ENCODE data around the gene RGS12.
A peak's percentile ranks its signal among the peaks of the same experiment; 100 is the strongest.

RGS12 gene, protein sequence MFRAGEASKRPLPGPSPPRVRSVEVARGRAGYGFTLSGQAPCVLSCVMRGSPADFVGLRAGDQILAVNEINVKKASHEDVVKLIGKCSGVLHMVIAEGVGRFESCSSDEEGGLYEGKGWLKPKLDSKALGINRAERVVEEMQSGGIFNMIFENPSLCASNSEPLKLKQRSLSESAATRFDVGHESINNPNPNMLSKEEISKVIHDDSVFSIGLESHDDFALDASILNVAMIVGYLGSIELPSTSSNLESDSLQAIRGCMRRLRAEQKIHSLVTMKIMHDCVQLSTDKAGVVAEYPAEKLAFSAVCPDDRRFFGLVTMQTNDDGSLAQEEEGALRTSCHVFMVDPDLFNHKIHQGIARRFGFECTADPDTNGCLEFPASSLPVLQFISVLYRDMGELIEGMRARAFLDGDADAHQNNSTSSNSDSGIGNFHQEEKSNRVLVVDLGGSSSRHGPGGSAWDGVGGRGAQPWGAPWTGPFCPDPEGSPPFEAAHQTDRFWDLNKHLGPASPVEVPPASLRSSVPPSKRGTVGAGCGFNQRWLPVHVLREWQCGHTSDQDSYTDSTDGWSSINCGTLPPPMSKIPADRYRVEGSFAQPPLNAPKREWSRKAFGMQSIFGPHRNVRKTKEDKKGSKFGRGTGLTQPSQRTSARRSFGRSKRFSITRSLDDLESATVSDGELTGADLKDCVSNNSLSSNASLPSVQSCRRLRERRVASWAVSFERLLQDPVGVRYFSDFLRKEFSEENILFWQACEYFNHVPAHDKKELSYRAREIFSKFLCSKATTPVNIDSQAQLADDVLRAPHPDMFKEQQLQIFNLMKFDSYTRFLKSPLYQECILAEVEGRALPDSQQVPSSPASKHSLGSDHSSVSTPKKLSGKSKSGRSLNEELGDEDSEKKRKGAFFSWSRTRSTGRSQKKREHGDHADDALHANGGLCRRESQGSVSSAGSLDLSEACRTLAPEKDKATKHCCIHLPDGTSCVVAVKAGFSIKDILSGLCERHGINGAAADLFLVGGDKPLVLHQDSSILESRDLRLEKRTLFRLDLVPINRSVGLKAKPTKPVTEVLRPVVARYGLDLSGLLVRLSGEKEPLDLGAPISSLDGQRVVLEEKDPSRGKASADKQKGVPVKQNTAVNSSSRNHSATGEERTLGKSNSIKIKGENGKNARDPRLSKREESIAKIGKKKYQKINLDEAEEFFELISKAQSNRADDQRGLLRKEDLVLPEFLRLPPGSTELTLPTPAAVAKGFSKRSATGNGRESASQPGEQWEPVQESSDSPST (N-terminal part only)

DNA sequence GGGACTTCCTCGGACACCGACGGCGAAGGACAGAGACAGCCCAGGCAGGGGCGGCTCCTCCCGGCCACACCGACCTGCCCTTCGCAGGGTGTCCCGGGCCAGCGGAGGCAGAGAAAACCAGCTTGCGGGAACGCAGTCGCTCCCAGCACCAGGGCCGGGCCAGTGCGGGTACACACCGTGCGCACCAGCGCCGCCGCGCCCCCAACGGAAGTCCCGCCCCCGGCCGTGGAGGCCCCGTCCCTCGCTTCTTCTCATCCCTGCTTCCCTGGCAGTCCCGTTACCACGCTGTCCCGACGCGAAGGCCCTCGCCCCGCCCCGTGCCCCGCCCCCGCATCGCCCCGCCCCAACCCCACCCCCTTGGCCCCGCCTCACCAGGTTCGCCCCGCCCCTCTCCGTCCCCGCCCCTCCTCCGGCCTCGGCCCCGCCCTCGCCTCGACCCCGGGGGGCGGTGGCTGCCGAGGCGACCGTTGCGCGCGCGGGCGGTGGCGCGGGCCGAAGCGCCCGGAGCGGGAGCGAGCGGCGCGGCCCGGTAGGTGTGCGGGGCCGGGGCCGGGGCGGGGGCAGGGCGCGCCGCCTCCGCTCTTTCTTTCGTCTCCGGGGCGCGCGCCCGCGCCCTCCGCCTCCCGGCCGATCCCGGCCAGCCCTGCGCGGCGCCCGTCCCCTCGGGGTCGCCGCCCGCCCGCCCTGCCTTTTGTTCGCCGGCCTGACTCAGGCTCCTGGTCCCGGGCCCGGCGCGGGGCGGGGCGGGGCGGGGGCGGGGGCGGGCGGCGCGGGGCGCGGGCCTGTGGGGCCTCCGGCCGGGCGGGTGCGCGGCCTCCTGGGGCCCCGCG is at the start of gene RGS12:
Gene RGS12, plus strand, starts transcription at position 451 of the 830 bp plus-strand sequence. CDS start 23,150 bp downstream, outside the sequence.
- peak within 1 kb of the TSS; percentile 76 for H2AFZ ChIP-seq (ENCODE audit: low read depth, low read length)

DNA sequence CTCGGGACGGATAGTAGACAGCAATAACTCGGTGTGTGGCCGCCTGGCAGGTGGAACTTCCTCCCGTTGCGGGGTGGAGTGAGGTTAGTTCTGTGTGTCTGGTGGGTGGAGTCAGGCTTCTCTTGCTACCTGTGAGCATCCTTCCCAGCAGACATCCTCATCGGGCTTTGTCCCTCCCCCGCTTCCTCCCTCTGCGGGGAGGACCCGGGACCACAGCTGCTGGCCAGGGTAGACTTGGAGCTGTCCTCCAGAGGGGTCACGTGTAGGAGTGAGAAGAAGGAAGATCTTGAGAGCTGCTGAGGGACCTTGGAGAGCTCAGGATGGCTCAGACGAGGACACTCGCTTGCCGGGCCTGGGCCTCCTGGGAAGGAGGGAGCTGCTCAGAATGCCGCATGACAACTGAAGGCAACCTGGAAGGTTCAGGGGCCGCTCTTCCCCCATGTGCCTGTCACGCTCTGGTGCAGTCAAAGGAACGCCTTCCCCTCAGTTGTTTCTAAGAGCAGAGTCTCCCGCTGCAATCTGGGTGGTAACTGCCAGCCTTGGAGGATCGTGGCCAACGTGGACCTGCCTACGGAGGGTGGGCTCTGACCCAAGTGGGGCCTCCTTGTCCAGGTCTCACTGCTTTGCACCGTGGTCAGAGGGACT is 49.6 kb upstream of the RGS12 start:
- peaks cover 42% of the 10 kb centered on the region for H3K36me3 ChIP-seq (ENCODE audit: insufficient read depth, low read length)
- H3K4me1 ChIP-seq (ENCODE audit: insufficient read depth, low read length), result no peaks in the 10 kb centered on the region
- H3K27me3 ChIP-seq (ENCODE audit: insufficient read depth, low read length), result no peaks in the 10 kb centered on the region
- no peaks in the 10 kb centered on the region for H3K9me3 ChIP-seq (ENCODE audit: low read length)
- H2AFZ ChIP-seq (ENCODE audit: low read depth, low read length), result no peak overlapping the region
- H3K4me3 ChIP-seq (ENCODE audit: low read length), result no peak overlapping the region

More for the DNA sequence above, at the start of gene RGS12:
- peaks cover 7% of the 10 kb centered on the region for H3K9me3 ChIP-seq (ENCODE audit: low read length)
- H3K4me1 ChIP-seq (ENCODE audit: insufficient read depth, low read length), result peaks cover 26% of the 10 kb centered on the region
- H3K27me3 ChIP-seq (ENCODE audit: insufficient read depth, low read length), result no peaks in the 10 kb centered on the region
- peak within 1 kb of the TSS; percentile 92 for H3K4me3 ChIP-seq (ENCODE audit: low read length)
- no peaks in the 10 kb centered on the region for H3K36me3 ChIP-seq (ENCODE audit: insufficient read depth, low read length)

DNA sequence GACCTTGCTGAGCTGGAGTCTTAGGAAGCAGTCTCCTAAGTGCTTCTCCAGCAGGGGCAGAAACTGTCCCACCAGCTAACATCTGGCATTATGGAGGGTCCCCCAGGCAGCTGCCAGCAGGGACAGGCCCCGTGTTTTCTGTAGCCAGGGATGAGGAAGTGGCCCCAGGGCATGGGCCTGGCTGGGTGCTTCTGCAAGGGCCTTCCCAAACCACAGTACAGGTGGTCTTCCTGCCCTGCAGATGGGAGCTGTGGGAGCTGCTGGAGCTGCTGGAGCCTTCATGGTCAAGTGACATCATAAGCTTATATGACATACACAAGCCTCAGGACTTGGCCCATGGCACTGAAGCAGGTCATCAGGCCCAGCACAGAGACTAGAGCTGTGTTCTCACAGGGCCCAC is 48.8 kb upstream of the RGS12 start:
- H3K36me3 ChIP-seq (ENCODE audit: insufficient read depth, low read length), result peaks cover 36% of the 10 kb centered on the region
- H3K27me3 ChIP-seq (ENCODE audit: insufficient read depth, low read length), result no peaks in the 10 kb centered on the region
- peaks cover 6% of the 10 kb centered on the region for H3K4me1 ChIP-seq (ENCODE audit: insufficient read depth, low read length)
- no peak overlapping the region for H2AFZ ChIP-seq (ENCODE audit: low read depth, low read length)
- H3K9me3 ChIP-seq (ENCODE audit: low read length), result no peaks in the 10 kb centered on the region
- H3K4me3 ChIP-seq (ENCODE audit: low read length), result no peak overlapping the region

DNA sequence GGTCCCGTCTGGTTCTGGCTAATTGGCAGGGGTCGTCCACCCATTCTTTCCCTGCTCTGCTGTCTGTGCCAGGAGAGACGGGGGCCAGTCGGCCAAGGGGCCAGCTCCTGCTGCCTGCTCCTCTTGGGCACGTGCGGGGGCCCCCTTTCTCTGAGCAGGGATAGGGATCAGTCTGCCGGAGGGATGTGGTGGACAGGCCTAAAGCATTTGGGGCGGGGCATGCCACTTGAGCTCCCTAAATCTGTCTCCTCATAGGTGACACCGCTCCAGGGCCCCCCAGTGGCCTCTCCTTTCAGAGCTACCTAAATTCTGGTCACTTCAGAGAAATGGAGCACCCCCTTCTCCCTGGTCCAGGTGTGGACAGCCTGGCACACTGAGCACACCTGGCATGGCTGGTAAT is 48.1 kb upstream of the RGS12 start:
- Histone ChIP-seq H3K27me3 (ENCODE audit: insufficient read depth, low read length) (no peaks in the 10 kb centered on the region), H3K4me3 (ENCODE audit: low read length) (no peak overlapping the region), H3K4me1 (ENCODE audit: insufficient read depth, low read length) (peaks cover 7% of the 10 kb centered on the region), H3K36me3 (ENCODE audit: insufficient read depth, low read length) (peaks cover 29% of the 10 kb centered on the region), H2AFZ (ENCODE audit: low read depth, low read length) (no peak overlapping the region), H3K9me3 (ENCODE audit: low read length) (no peaks in the 10 kb centered on the region)

DNA sequence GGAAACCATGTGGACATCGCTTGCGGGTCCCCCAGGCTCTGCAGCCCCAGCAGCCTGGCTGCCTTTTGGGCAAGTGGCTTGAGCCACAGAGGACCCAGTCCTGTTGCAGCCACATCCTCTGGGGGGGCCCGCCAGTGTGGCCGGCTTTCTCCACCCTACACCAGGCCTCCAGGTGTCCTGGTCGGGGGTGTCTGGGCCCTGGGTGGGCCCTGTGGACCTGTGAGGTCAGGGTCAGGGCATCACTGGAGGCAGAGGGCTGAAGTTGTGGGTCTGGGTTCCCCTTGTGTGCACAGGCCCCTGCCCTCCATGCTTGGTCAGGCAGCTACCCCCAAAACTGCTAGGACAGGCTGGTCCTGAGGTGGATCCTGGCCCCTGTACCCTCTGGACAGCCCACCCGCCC is 47.1 kb upstream of the RGS12 start:
- Histone ChIP-seq H3K9me3 (ENCODE audit: low read length) (no peaks in the 10 kb centered on the region), H3K4me3 (ENCODE audit: low read length) (no peak overlapping the region), H2AFZ (ENCODE audit: low read depth, low read length) (no peak overlapping the region), H3K4me1 (ENCODE audit: insufficient read depth, low read length) (peaks cover 7% of the 10 kb centered on the region), H3K27me3 (ENCODE audit: insufficient read depth, low read length) (no peaks in the 10 kb centered on the region), H3K36me3 (ENCODE audit: insufficient read depth, low read length) (peaks cover 22% of the 10 kb centered on the region)

DNA sequence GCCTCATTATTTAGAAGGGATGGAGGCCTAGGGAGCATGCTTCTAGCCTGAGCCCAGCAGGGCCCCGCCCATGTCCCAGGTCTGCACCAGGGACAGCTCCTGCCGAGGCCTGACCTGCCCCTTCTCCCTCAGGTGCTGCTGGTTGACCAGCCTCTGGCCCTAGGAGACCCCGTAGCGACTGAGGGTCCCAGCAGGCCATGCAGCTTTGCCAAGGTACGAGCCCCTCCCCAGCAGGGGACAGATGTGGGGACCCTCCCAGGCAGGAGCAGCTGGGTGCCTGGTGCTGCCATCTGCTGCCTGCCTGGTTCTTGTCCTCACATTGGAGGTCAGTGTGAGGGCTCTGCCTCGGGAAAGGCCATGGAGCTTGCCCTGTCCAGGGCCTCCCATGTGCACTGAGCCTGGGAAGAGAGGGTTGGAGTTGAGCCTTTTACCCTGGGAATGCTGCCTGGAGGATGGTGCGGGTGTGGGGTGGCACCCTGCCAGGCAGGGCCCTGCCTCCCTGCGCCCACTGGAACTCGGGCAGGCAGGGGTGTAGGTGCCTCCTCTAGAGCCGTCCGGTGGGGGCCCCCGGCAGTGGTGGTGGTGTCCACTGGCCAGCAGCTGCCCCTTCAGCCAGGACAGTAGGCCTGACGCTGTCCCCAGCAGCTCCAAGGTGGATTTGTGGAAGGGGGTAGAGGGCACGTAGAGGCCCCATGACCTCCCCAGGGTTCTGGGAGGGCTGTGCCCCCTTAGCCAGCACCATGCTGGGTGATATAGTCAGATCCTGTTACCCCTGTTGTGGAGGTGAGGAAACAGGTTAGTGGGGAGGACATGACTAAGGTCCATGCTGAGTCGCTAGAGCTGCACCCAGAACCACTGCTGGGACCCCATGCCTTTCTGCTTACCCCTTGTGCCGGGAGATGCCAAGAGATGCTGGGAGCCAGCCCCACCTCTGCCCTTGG is 46.1 kb upstream of the RGS12 start:
- no peaks in the 10 kb centered on the region for H3K9me3 ChIP-seq (ENCODE audit: low read length)

DNA sequence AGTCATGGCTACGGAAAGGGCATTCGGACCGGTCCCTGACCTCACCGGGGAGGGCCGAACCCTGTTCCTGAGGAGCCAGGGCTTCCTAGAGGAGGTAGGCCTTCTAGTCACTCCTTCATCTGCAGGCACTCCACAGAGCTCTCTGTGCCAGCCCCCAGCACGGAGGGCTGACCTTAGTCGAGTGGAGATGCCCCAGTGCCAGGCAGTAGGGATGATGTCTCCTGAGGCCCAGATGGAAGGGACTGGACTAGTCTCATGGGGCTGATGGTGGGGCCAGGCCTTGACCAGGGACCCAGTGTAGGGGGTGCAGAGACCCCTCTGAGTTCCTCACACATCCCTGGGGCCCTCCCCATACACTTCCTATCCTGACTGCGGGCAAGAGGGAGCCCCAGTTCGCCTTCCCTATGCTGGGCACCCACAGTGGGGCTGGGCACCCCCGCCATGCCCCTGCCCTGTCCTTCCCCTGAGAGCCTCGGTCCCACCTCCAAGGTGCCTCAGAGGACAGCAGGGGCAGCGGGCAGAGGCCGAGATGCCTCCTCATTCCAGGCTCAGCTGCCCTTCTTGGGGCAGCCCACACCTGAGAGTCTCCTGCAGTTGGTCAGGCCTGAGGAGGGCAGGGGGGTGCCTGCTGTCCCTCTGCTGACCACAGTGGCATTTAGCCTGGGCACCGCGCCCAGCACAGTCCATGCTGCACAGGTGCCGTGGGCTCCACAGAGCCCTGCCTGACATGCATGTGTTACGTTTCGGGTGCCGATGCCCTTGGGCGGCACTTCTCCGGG is 45.2 kb upstream of the RGS12 start:
- peaks cover 7% of the 10 kb centered on the region for H3K4me1 ChIP-seq (ENCODE audit: insufficient read depth, low read length)
- no peaks in the 10 kb centered on the region for H3K9me3 ChIP-seq (ENCODE audit: low read length)
- H3K4me3 ChIP-seq (ENCODE audit: low read length), result no peak overlapping the region
- no peaks in the 10 kb centered on the region for H3K27me3 ChIP-seq (ENCODE audit: insufficient read depth, low read length)
- H3K36me3 ChIP-seq (ENCODE audit: insufficient read depth, low read length), result peaks cover 9% of the 10 kb centered on the region
- no peak overlapping the region for H2AFZ ChIP-seq (ENCODE audit: low read depth, low read length)

More for the DNA sequence above, 46.1 kb upstream of the RGS12 start:
- no peak overlapping the region for H3K4me3 ChIP-seq (ENCODE audit: low read length)
- peaks cover 16% of the 10 kb centered on the region for H3K36me3 ChIP-seq (ENCODE audit: insufficient read depth, low read length)
- peaks cover 7% of the 10 kb centered on the region for H3K4me1 ChIP-seq (ENCODE audit: insufficient read depth, low read length)
- H3K27me3 ChIP-seq (ENCODE audit: insufficient read depth, low read length), result no peaks in the 10 kb centered on the region
- H2AFZ ChIP-seq (ENCODE audit: low read depth, low read length), result no peak overlapping the region

DNA sequence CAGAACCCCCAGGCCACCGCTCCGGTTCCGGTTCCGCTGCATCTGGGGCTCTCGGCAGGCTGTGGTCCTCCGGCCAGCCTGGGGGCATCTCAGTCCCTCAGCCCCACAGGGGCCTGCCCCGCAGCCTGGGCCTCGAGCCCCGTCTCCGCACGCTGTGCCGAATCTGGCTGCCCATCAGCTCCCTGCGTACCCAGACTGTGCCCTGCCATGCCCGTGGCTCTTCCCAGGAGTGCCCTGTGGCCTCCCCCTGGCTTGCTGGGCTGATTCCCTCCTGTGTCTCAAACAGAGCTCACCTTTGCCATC is 44.7 kb upstream of the RGS12 start:
- H3K4me3 ChIP-seq (ENCODE audit: low read length), result no peak overlapping the region

DNA sequence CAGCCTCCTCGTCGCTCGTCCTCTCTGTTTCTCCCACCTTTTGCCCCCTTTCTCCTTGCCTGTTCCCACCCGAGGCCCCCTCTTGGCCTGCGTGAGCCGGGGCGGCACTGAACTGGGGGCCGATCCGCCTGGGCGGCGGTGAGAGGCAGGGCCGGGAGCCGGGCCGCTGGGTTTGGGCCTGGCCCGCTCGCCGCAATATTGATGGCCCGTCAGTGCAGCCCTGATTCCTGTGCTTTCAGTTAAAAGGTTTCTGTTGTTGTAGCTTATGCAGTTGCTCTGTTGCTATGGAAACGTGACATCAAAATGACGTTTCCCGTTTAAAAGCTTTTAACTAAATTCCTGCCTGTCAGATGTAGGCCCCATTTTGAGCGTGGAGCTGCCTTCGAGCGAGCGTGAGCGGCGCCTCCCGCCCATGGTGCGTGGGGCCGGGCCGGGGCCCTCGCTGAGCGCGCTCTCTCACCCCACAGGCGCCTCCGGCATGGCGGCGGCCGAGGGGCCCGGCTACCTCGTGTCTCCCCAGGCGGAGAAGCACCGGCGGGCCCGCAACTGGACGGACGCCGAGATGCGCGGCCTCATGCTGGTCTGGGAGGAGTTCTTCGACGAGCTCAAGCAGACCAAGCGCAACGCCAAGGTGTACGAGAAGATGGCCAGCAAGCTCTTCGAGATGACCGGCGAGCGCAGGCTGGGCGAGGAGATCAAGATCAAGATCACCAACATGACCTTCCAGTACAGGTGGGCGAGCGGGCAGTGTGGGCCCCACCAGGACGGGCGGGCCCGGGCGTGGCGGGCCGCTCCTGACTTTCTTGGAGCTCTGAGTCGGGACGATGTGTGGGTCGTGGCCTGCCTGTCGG is 43.8 kb upstream of the RGS12 start, which contains the start of gene MSANTD1:
Gene MSANTD1, plus strand, starts transcription at position 349 of the 851 bp plus-strand sequence. Its CDS starts 64 bp downstream, at position 413.
- H3K27me3 ChIP-seq (ENCODE audit: insufficient read depth, low read length), result no peaks in the 10 kb centered on the region
- no peaks in the 10 kb centered on the region for H3K36me3 ChIP-seq (ENCODE audit: insufficient read depth, low read length)
- no peaks in the 10 kb centered on the region for H3K9me3 ChIP-seq (ENCODE audit: low read length)
- no peak within 1 kb of the TSS for H2AFZ ChIP-seq (ENCODE audit: low read depth, low read length)
- peaks cover 10% of the 10 kb centered on the region for H3K4me1 ChIP-seq (ENCODE audit: insufficient read depth, low read length)
- no peak within 1 kb of the TSS for H3K4me3 ChIP-seq (ENCODE audit: low read length)

More for the DNA sequence above, 44.7 kb upstream of the RGS12 start:
- Histone ChIP-seq H3K4me1 (ENCODE audit: insufficient read depth, low read length) (peaks cover 7% of the 10 kb centered on the region), H3K9me3 (ENCODE audit: low read length) (no peaks in the 10 kb centered on the region), H2AFZ (ENCODE audit: low read depth, low read length) (no peak overlapping the region), H3K27me3 (ENCODE audit: insufficient read depth, low read length) (no peaks in the 10 kb centered on the region), H3K36me3 (ENCODE audit: insufficient read depth, low read length) (peaks cover 5% of the 10 kb centered on the region)

Measured in neuron (in vitro differentiated cells).